Measurements from ENCODE around the gene ALDH2.
"Not testable (repeated sequence)": the region's sequence is repeated elsewhere in the genome, so short reads cannot be mapped to it uniquely, and the experiment has no call there.

ALDH2 gene

DNA sequence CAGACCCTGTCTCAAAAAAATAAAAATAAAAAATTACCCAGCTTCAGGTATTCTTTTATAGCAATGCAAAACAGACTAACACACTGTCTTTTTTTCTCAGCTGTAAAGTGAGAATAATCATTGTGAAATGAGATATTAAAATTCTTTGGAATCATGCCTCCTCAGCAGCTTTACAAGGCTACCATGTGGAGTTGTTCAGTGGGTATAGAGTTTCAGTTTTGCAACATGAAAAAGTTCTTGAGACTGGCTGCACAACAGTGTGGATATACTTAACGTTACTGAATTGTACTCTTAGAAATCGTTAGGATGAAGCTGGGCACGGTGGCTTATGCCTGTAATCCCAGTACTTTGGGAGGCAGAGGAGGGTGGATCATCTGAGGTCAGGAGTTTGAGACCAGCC is 59.6 kb downstream of the ALDH2 start:
- no peak for TF ChIP-seq CTCF (conservative IDR thresholded peaks at IDR 0.05; ENCODE audit: low read depth, low read length)
- no peak overlapping the region for H3K4me3 ChIP-seq (ENCODE audit: low read depth, low read length)
- peak; percentile 57 for DNase-seq (ENCODE audit: low read depth)

- H3K4me3 ChIP-seq (ENCODE audit: low read depth, low read length): no peak overlapping the region
- TF ChIP-seq CTCF (conservative IDR thresholded peaks at IDR 0.05; ENCODE audit: low read depth, low read length): no peak
- no peak for DNase-seq (ENCODE audit: low read depth)
Measured at GRCh38 chr12:111826992-111827391, 60.3 kb downstream of the ALDH2 start.

DNA sequence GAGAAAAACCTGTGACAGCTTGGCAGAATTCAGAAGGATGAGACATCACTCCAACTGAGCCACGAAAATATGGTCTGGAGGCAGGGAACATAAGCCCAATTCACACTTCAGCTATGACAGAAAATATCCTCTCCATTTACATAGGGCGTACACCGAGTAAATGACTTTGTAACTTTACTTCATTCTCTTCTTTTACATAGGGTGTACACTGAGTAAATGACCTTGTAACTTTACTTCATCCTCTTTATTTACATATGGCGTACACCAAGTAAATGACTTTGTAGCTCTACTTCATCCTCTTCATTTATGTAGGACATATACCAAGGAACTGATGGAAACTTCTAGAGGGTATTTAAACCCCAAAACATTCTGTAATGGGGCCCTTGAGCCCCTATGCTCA is 61.2 kb downstream of the ALDH2 start:
- no peak for TF ChIP-seq CTCF (conservative IDR thresholded peaks at IDR 0.05; ENCODE audit: low read depth, low read length)
- DNase-seq (ENCODE audit: low read depth): no peak
- no peak overlapping the region for H3K4me3 ChIP-seq (ENCODE audit: low read depth, low read length)

DNA sequence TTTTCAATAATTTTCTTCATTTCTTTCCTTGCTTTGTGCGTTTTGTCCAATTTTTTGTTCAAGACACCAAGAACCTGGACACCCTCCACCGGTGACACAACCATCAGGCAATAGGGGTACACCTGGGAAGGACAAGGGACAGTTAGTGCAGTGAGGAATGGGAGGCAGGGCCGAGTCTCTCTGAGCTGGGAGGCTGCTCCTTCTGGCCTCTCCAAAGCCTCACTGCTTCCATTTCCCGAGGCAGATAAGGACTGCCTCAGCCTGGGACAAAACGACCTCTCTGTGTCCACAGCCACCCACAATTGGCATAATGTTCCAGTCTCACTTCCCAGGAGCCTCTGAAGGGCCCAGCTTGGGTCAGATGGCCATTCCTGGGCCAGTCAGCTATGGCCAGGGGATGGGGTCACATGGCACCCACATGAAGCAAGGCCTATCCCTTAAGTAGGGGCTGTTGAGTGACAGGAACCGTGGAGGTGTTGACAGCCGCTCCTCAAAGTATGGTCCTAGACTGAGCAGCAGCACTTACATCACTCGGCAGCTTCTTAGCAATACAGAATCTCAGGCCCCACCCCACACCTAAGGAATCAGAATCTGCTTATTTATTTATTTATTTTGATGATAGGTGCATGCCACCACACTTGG is 61.7 kb downstream of the ALDH2 start:
- DNase-seq (ENCODE audit: low read depth): no peak
- no peak overlapping the region for H3K4me3 ChIP-seq (ENCODE audit: low read depth, low read length)
- no peak for TF ChIP-seq CTCF (conservative IDR thresholded peaks at IDR 0.05; ENCODE audit: low read depth, low read length)

- not testable (repeated sequence) for DNase-seq (ENCODE audit: low read depth); H3K4me3 ChIP-seq (ENCODE audit: low read depth, low read length)
Measured at GRCh38 chr12:111829635-111830034, 62.9 kb downstream of the ALDH2 start.

DNA sequence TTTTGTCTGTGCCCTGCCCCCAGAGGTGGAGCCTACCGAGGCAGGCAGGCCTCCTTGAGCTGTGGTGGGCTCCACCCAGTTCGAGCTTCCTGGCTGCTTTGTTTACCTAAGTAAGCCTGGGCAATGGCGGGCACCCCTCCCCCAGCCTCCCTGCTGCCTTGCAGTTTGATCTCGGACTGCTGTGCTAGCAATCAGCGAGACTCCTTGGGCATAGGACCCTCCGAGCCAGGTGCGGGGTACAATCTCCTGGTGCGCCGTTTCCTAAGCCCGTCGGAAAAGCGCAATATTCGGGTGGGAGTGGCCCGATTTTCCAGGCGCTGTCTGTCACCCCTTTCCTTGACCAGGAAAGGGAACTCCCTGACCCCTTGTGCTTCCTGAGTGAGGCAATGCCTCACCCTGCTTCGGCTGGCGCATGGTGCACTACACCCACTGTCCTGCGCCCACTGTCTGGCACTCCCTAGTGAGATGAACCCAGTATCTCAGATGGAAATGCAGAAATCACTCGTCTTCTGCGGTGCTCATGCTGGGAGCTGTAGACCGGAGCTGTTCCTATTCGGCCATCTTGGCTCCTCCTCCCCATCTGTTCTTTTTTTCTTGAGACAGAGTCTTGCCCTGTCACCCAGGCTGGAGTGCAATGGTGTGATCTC is 68.1 kb downstream of the ALDH2 start:
- DNase-seq (ENCODE audit: low read depth): not testable (repeated sequence)

GRCh38 chr12:111835531-111836181 is 68.9 kb downstream of the ALDH2 start:
- not testable (repeated sequence) for DNase-seq (ENCODE audit: low read depth); H3K4me3 ChIP-seq (ENCODE audit: low read depth, low read length)

More for the DNA sequence above, 68.1 kb downstream of the ALDH2 start:
- H3K4me3 ChIP-seq (ENCODE audit: low read depth, low read length): not testable (repeated sequence)

GRCh38 chr12:111838353-111838752 is 71.6 kb downstream of the ALDH2 start:
- H3K4me3 ChIP-seq (ENCODE audit: low read depth, low read length): no peak overlapping the region
- no peak for TF ChIP-seq CTCF (conservative IDR thresholded peaks at IDR 0.05; ENCODE audit: low read depth, low read length)
- DNase-seq (ENCODE audit: low read depth): peak; percentile 20

Data from choroid plexus epithelial cell (primary cell).